Measurements from ENCODE around the gene DLGAP3. TPM values are rescaled to one million over a fixed set of nuclear protein-coding genes. Genes with fewer than 3 reads are reported as not detected.
"Not testable (repeated sequence)": the region's sequence is repeated elsewhere in the genome, so short reads cannot be mapped to it uniquely, and the experiment has no call there.

DLGAP3 gene
- total RNA-seq, 6 experiments from 2014 or later: 0.07 TPM; not detected in 5

- DNase-seq: no peak
- Mint-ChIP-seq H3K36me3 (ENCODE audit: low read depth) (no peaks in the 10 kb centered on the region), H3K27ac (no peak overlapping the region), H3K9me3 (no peaks in the 10 kb centered on the region), H3K27me3 (ENCODE audit: insufficient read depth) (no peaks in the 10 kb centered on the region), H3K4me3 (no peak overlapping the region), H3K4me1 (ENCODE audit: low read depth) (no peaks in the 10 kb centered on the region)
- no peak for TF ChIP-seq CTCF (IDR thresholded peaks at IDR 0.05)
These were observed 103.9 kb downstream of the DLGAP3 start for GRCh38 chr1:34825455-34826091.

GRCh38 chr1:34824817-34825454 lies 104.5 kb downstream of the DLGAP3 start:
- Mint-ChIP-seq H3K4me3 (no peak overlapping the region), H3K27ac (no peak overlapping the region), H3K9me3 (no peaks in the 10 kb centered on the region), H3K27me3 (ENCODE audit: insufficient read depth) (no peaks in the 10 kb centered on the region), H3K4me1 (ENCODE audit: low read depth) (no peaks in the 10 kb centered on the region), H3K36me3 (ENCODE audit: low read depth) (no peaks in the 10 kb centered on the region)
- TF ChIP-seq CTCF (IDR thresholded peaks at IDR 0.05): no peak
- no peak for DNase-seq

GRCh38 chr1:34822202-34822601 lies 107.2 kb downstream of the DLGAP3 start:
- Mint-ChIP-seq H3K9me3 (no peaks in the 10 kb centered on the region), H3K4me1 (ENCODE audit: low read depth) (no peaks in the 10 kb centered on the region), H3K27ac (no peak overlapping the region), H3K27me3 (ENCODE audit: insufficient read depth) (no peaks in the 10 kb centered on the region), H3K36me3 (ENCODE audit: low read depth) (no peaks in the 10 kb centered on the region), H3K4me3 (no peak overlapping the region)
- no peak for TF ChIP-seq CTCF (IDR thresholded peaks at IDR 0.05)
- no peak for DNase-seq

- not testable (repeated sequence) for H3K27ac Mint-ChIP-seq; H3K4me3 Mint-ChIP-seq; H3K4me1 Mint-ChIP-seq (ENCODE audit: low read depth); H3K36me3 Mint-ChIP-seq (ENCODE audit: low read depth); H3K27me3 Mint-ChIP-seq (ENCODE audit: insufficient read depth); H3K9me3 Mint-ChIP-seq; DNase-seq
These were observed 110.6 kb downstream of the DLGAP3 start for GRCh38 chr1:34818862-34819261.

GRCh38 chr1:34816778-34817177 lies 112.7 kb downstream of the DLGAP3 start:
- Mint-ChIP-seq H3K27me3 (ENCODE audit: insufficient read depth) (no peaks in the 10 kb centered on the region), H3K27ac (no peak overlapping the region), H3K36me3 (ENCODE audit: low read depth) (no peaks in the 10 kb centered on the region), H3K4me1 (ENCODE audit: low read depth) (no peaks in the 10 kb centered on the region), H3K4me3 (no peak overlapping the region), H3K9me3 (no peaks in the 10 kb centered on the region)
- no peak for TF ChIP-seq CTCF (IDR thresholded peaks at IDR 0.05)
- no peak for DNase-seq

GRCh38 chr1:34816332-34816731 lies 113.1 kb downstream of the DLGAP3 start:
- H3K27ac Mint-ChIP-seq: no peak overlapping the region
- no peaks in the 10 kb centered on the region for H3K4me1 Mint-ChIP-seq (ENCODE audit: low read depth)
- no peak overlapping the region for H3K4me3 Mint-ChIP-seq
- H3K9me3 Mint-ChIP-seq: no peaks in the 10 kb centered on the region
- no peaks in the 10 kb centered on the region for H3K36me3 Mint-ChIP-seq (ENCODE audit: low read depth)
- TF ChIP-seq CTCF (IDR thresholded peaks at IDR 0.05): no peak
- H3K27me3 Mint-ChIP-seq (ENCODE audit: insufficient read depth): no peaks in the 10 kb centered on the region
- DNase-seq: no peak

Other genes with a start within 250 kb of the DLGAP3 start
- gene GJB5, start 174.6 kb downstream of the DLGAP3 start, total RNA-seq (2021; fragmentation: NEBNext Ultra II Directional; extraction: Animal tissue kit (Norgen Biotek cat#: 25700)): under 1 TPM in 4 of 6 experiments, not detected in 2; 0.59 to 0.77 (median 0.69) TPM
- gene GJB4, start 169.9 kb downstream of the DLGAP3 start, total RNA-seq (2021; fragmentation: NEBNext Ultra II Directional; extraction: Animal tissue kit (Norgen Biotek cat#: 25700)): not detected
- under 1 TPM in 2 of 6 experiments, not detected in 4; 0.12 to 0.14 TPM for gene GJB3, start 148.4 kb downstream of the DLGAP3 start, total RNA-seq (2021; fragmentation: NEBNext Ultra II Directional; extraction: Animal tissue kit (Norgen Biotek cat#: 25700))
- gene GJA4, start 136.7 kb downstream of the DLGAP3 start, total RNA-seq (2021; fragmentation: NEBNext Ultra II Directional; extraction: Animal tissue kit (Norgen Biotek cat#: 25700)): not detected
- 10 to 100 TPM; 42.0 to 53.6 (median 45.6) TPM for gene SMIM12, start 69.9 kb downstream of the DLGAP3 start, total RNA-seq (2021; fragmentation: NEBNext Ultra II Directional; extraction: Animal tissue kit (Norgen Biotek cat#: 25700))
- gene TMEM35B, start 55.7 kb upstream of the DLGAP3 start, total RNA-seq (2021; fragmentation: NEBNext Ultra II Directional; extraction: Animal tissue kit (Norgen Biotek cat#: 25700)): 10 to 100 TPM; 20.3 to 27.7 (median 20.8) TPM
- 10 to 100 TPM; 15.4 to 18.8 (median 16.7) TPM for gene ZMYM6, start 102.3 kb upstream of the DLGAP3 start, total RNA-seq (2021; fragmentation: NEBNext Ultra II Directional; extraction: Animal tissue kit (Norgen Biotek cat#: 25700))
- gene ZMYM1, start 149.7 kb upstream of the DLGAP3 start, total RNA-seq (2021; fragmentation: NEBNext Ultra II Directional; extraction: Animal tissue kit (Norgen Biotek cat#: 25700)): 10 to 100 TPM; 14.5 to 20.2 (median 18.2) TPM